Measurements from ENCODE around the gene CTNND2.

Gene CTNND2

GRCh38 chr5:11611011-11611410 lies 293.2 kb downstream of the CTNND2 start:
- TF ChIP-seq CTCF (IDR thresholded peaks at IDR 0.05; ENCODE audit: borderline replicate concordance, control extremely low read depth, extremely low read depth, insufficient read depth, missing control alignments) = no peak
- in situ Hi-C loops (cut with MboI; ENCODE audit: low sequenced_read_pairs, unreplicated experiment) = no loop called here
- DNase-seq (ENCODE audit: low spot score) = no peak

- DNase-seq (ENCODE audit: low spot score) = no peak
- in situ Hi-C loops (cut with MboI; ENCODE audit: low sequenced_read_pairs, unreplicated experiment) = no loop called here
- TF ChIP-seq CTCF (IDR thresholded peaks at IDR 0.05; ENCODE audit: borderline replicate concordance, control extremely low read depth, extremely low read depth, insufficient read depth, missing control alignments) = no peak
Observed at GRCh38 chr5:11609570-11610303, 294.5 kb downstream of the CTNND2 start.

GRCh38 chr5:11608530-11608929 lies 295.7 kb downstream of the CTNND2 start:
- no peak for TF ChIP-seq CTCF (IDR thresholded peaks at IDR 0.05; ENCODE audit: borderline replicate concordance, control extremely low read depth, extremely low read depth, insufficient read depth, missing control alignments)
- no peak for DNase-seq (ENCODE audit: low spot score)
- in situ Hi-C loops (cut with MboI; ENCODE audit: low sequenced_read_pairs, unreplicated experiment) = no loop called here

- in situ Hi-C loops (cut with MboI; ENCODE audit: low sequenced_read_pairs, unreplicated experiment) = no loop called here
- no peak for TF ChIP-seq CTCF (IDR thresholded peaks at IDR 0.05; ENCODE audit: borderline replicate concordance, control extremely low read depth, extremely low read depth, insufficient read depth, missing control alignments)
- no peak for DNase-seq (ENCODE audit: low spot score)
Observed at GRCh38 chr5:11607944-11608483, 296.2 kb downstream of the CTNND2 start.

- in situ Hi-C loops (cut with MboI; ENCODE audit: low sequenced_read_pairs, unreplicated experiment) = no loop called here
- no peak for DNase-seq (ENCODE audit: low spot score)
- TF ChIP-seq CTCF (IDR thresholded peaks at IDR 0.05; ENCODE audit: borderline replicate concordance, control extremely low read depth, extremely low read depth, insufficient read depth, missing control alignments) = no peak
Observed at GRCh38 chr5:11602298-11602697, 301.9 kb downstream of the CTNND2 start.

GRCh38 chr5:11599499-11599898 lies 304.7 kb downstream of the CTNND2 start:
- TF ChIP-seq CTCF (IDR thresholded peaks at IDR 0.05; ENCODE audit: borderline replicate concordance, control extremely low read depth, extremely low read depth, insufficient read depth, missing control alignments) = no peak
- no peak for DNase-seq (ENCODE audit: low spot score)
- in situ Hi-C loops (cut with MboI; ENCODE audit: low sequenced_read_pairs, unreplicated experiment) = no loop called here
